Peyer's patch (tissue), 4 donors: Measurements from ENCODE around the gene PGK2. TPM values are rescaled to one million over a fixed set of nuclear protein-coding genes. Genes with fewer than 3 reads are reported as not detected.
A peak's percentile ranks its signal among the peaks of the same experiment; 100 is the strongest.

Experiments used
- DNase-seq, 3 donors: peaks; one replicate each; pipeline ENCODE4 v3.0.0-alpha.2; 2017 to 2019
- H3K27ac ChIP-seq, 4 donors: fragments of 200-600 bp; sonication (generic); one replicate each; pipeline ENCODE4 v1.5.1; 2016 to 2019
- H3K27me3 ChIP-seq, 2 donors: fragments of 200-600 bp; sonication (generic); one replicate each; pipeline ENCODE4 v1.5.1; 2019
- H3K36me3 ChIP-seq, 3 donors: fragments of 200-600 bp; sonication (generic); one replicate each; pipeline ENCODE4 v1.5.1; 2016 to 2019
- H3K4me1 ChIP-seq, 4 donors: fragments of 200-600 bp; sonication (generic); one replicate each; pipeline ENCODE4 v1.5.1; 2016 to 2019
- H3K4me3 ChIP-seq, 4 donors: fragments of 200-600 bp; sonication (generic); 1 replicate in 3 of 4; 2 replicates in 1 of 4; pipeline ENCODE4 v1.5.1; 2016 to 2019; ENCODE audit warnings: mild to moderate bottlenecking in 1 of 4
- H3K9me3 ChIP-seq, 4 donors: fragments of 200-600 bp; sonication (generic); one replicate each; pipeline ENCODE4 v1.5.1; 2016 to 2019; ENCODE audit warnings: mild to moderate bottlenecking in 1 of 4
- CTCF ChIP-seq, 6 experiments: fragments of 450-650 bp in 4 of 6; fragments of 200-600 bp in 2 of 6; sonication (generic) in 1 of 6; IDR thresholded peaks; one replicate each; pipeline ENCODE4 v1.5.1; 2017 to 2019; ENCODE audit warnings: antibody characterized with exemption in 6 of 6, mild to moderate bottlenecking in 3 of 6, moderate library complexity in 1 of 6
- POLR2A ChIP-seq, 2 donors: fragments of 450-650 bp; IDR thresholded peaks; one replicate each; pipeline ENCODE4 v1.5.1; 2017; ENCODE audit warnings: antibody characterized with exemption in 2 of 2, mild to moderate bottlenecking in 2 of 2, moderate library complexity in 2 of 2
- total RNA-seq, 4 donors: library from RNA; depleted of rRNA; stranded (reverse); fragments of >200 nt; gene quantifications; one replicate each; pipeline ENCODE4 v1.1.0, GENCODE V29; 2016

The PGK2 gene
- total RNA-seq: not detected

- Histone ChIP-seq H3K9me3 (no peaks in the 10 kb centered on the region), H3K36me3 (no peaks in the 10 kb centered on the region), H3K27ac (no peak within 1 kb of the TSS), H3K27me3 (no peaks in the 10 kb centered on the region), H3K4me3 (no peak within 1 kb of the TSS), H3K4me1 (no peaks in the 10 kb centered on the region)
- no peak for DNase-seq
- TF ChIP-seq POLR2A (IDR thresholded peaks at IDR 0.05) (no peak), CTCF (IDR thresholded peaks at IDR 0.05) (no peak)
Observed at GRCh38 chr6:49787176-49787575, at the start of gene PGK2. Gene PGK2 (minus strand): TSS chr6:49787285. CDS start chr6:49787187, 98 bp downstream.

GRCh38 chr6:49835140-49835539 is 48.1 kb upstream of the PGK2 start:
- no peak for DNase-seq
- no peak overlapping the region for H3K27ac ChIP-seq
- no peaks in the 10 kb centered on the region for H3K4me1 ChIP-seq
- no peaks in the 10 kb centered on the region for H3K27me3 ChIP-seq
- H3K4me3 ChIP-seq: no peak overlapping the region
- H3K9me3 ChIP-seq: no peaks in the 10 kb centered on the region
- no peaks in the 10 kb centered on the region for H3K36me3 ChIP-seq
- TF ChIP-seq POLR2A (IDR thresholded peaks at IDR 0.05) (no peak), CTCF (IDR thresholded peaks at IDR 0.05) (no peak)

GRCh38 chr6:49833386-49833785 is 46.3 kb upstream of the PGK2 start:
- Histone ChIP-seq H3K27me3 (no peaks in the 10 kb centered on the region), H3K9me3 (no peaks in the 10 kb centered on the region), H3K4me3 (no peak overlapping the region), H3K36me3 (no peaks in the 10 kb centered on the region), H3K4me1 (no peaks in the 10 kb centered on the region), H3K27ac (no peak overlapping the region)
- no peak for DNase-seq
- no peak for TF ChIP-seq POLR2A (IDR thresholded peaks at IDR 0.05)
- no peak for TF ChIP-seq CTCF (IDR thresholded peaks at IDR 0.05)

GRCh38 chr6:49826743-49827406 is 39.8 kb upstream of the PGK2 start:
- Histone ChIP-seq H3K27me3 (no peaks in the 10 kb centered on the region), H3K4me3 (peak overlapping the region in 2 of 4 donors; percentile 25 to 43), H3K36me3 (no peaks in the 10 kb centered on the region), H3K4me1 (no peaks in the 10 kb centered on the region), H3K27ac (peak overlapping the region in 2 of 4 donors; percentile 25 to 39), H3K9me3 (no peaks in the 10 kb centered on the region)
- DNase-seq: no peak
- no peak for TF ChIP-seq POLR2A (IDR thresholded peaks at IDR 0.05)
- TF ChIP-seq CTCF (IDR thresholded peaks at IDR 0.05): no peak

DNA sequence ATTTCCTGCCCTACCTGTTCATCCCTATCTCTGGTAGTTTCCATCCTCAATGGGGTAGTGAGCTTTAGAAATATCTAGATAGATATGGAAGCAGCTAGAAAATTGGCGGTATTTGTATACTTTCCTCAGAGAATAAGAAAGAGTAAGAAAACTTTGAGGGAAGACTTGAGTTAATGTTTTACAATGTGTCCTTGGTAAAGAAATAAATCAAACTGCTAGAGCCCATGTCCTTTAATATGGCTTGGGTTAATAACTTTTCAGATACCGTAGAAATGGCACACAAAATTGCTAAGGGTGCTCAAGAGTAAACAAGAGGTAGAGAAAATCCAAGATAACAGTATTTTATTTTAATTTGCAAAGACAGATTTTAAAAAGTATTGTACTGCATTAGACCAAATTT is 28.1 kb upstream of the PGK2 start:
- no peak for DNase-seq
- Histone ChIP-seq H3K36me3 (no peaks in the 10 kb centered on the region), H3K27ac (no peak overlapping the region), H3K27me3 (no peaks in the 10 kb centered on the region), H3K4me3 (no peak overlapping the region), H3K9me3 (no peaks in the 10 kb centered on the region), H3K4me1 (no peaks in the 10 kb centered on the region)
- TF ChIP-seq POLR2A (IDR thresholded peaks at IDR 0.05) (no peak), CTCF (IDR thresholded peaks at IDR 0.05) (no peak)

- H3K4me3 ChIP-seq: no peak overlapping the region
- H3K9me3 ChIP-seq: no peaks in the 10 kb centered on the region
- H3K27ac ChIP-seq: no peak overlapping the region
- no peaks in the 10 kb centered on the region for H3K4me1 ChIP-seq
- DNase-seq: no peak
- TF ChIP-seq POLR2A (IDR thresholded peaks at IDR 0.05): no peak
- no peak for TF ChIP-seq CTCF (IDR thresholded peaks at IDR 0.05)
- H3K36me3 ChIP-seq: no peaks in the 10 kb centered on the region
- no peaks in the 10 kb centered on the region for H3K27me3 ChIP-seq
Observed at GRCh38 chr6:49813248-49813647, 26.2 kb upstream of the PGK2 start.
